ENCODE measurements around the gene WWOX.

Gene WWOX

DNA sequence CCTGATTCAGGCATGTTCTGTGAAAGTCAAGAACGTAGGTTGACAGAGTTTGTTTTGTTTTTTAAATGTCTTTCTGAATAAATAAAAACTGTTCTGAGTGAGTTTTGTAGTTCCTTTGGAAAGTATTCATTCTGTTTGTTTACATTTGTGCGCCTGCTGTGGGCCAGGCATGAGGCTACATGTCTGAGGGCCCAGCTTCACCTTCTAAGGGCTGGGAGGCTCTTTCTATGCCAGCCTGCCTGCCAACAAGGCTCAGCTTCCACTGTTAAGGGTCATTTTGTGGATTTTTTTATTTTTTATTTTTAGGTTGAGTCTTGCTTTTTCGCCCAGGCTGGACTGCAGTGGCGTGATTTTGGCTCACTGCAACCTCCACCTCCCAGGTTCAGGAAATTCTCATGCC, 6.1 kb downstream of the WWOX start:
- DNase-seq (ENCODE audit: low spot score): no peak

GRCh38 chr16:78106686-78107085, 7.2 kb downstream of the WWOX start:
- DNase-seq (ENCODE audit: low spot score): no peak

GRCh38 chr16:78108451-78108850, 9.0 kb downstream of the WWOX start:
- no peak for DNase-seq (ENCODE audit: low spot score)

DNA sequence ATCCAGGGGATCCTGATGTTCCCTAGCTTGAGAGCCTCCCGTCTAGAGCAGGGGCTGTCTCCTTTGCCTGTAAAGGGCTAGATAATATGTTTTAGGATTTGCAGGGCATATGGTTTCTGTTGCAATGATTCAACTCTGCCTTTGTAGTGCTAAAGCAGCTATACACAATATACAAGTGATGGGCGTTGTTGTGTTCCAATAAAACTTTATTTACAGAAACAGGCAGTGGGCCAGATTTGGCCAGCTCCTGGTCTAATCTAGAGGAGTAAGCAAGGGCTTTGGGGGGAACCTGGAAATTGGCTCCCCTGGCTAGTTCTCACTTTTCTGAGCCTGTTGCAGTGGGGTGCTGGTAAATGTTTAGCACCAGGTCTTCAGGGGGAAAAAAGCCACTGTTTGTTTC, 13.8 kb downstream of the WWOX start:
- DNase-seq (ENCODE audit: low spot score): no peak

DNA sequence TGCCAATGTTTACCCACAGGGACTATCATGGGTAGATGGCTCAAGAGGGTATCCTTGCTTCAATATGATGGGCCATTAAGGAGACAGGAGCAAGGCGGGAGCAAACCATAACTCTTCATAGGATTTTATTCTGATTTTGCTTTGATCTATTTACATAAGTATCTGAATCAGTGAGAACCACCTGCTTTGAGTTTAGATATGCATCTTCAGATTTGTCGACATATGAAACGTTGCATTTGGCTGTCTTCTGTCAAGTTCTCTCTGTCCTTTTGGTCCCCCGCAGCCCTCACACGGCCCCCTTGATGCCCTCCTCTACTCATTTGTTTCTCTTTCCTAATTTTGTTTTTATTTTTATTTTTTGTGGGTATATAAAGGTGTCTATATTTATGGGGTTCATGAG, 16.2 kb downstream of the WWOX start:
- DNase-seq (ENCODE audit: low spot score): no peak

DNA sequence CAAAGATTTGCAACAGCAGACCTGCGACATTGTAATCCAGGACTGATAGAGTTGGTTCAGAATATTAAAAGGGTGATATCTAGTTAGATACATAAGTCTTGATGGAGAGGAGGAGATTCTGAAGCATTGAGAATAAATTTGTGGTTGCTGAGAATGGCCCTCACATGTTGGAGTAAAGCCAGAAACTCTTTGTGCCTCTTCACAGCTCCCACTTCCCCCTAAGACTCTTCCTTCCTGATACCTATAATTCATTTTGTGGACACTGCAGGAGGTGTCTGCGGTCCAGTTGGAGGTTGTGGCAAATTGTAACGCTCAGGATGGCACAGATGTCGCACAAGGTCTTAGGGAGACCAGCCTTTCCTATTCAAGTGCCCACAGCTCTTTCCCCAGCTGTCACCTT, 17.5 kb downstream of the WWOX start:
- DNase-seq (ENCODE audit: low spot score): no peak

- DNase-seq (ENCODE audit: low spot score): no peak
Observed at GRCh38 chr16:78117391-78117790, 17.9 kb downstream of the WWOX start.

- DNase-seq (ENCODE audit: low spot score): no peak
Observed at GRCh38 chr16:78118469-78119025, 19.1 kb downstream of the WWOX start.

- peak; percentile 73 for DNase-seq (ENCODE audit: low spot score)
Observed at GRCh38 chr16:78122774-78123315, 23.4 kb downstream of the WWOX start.

DNA sequence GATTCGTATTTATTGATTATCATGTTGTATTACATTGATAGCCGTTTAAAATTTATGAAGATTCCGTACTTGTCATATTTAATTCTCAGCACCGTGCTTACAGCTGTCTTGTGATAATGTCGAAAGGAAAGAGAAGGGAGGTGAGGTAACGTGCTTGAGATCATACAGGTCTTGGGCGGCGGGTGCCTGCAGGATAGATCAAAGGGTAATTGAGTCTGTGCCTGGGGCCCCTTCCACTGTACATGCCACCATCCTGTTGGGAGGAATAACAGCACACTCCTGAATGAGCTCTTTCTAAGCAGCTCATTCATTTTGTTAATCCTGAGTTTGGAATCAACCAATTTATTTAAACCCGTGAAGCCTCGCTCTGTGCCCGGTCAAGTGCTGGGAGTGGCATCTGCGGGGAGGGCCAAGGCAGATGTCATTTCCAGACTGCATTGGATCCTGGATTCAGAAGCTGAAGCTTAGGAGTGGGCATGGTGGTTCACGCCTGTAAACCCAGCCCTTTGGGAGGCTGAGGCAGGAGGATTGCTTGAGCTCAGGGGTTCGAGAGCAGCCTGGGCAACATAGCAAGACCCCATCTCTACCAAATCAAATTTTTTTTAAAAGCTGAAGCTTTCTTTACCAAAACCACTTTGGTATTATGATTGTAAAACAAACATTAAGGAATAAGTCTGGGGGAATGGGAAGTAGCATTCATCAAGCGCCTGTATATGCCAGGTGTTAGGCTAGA, 25.8 kb downstream of the WWOX start:
- no peak for DNase-seq (ENCODE audit: low spot score)

- DNase-seq (ENCODE audit: low spot score): no peak
Observed at GRCh38 chr16:78126662-78127061, 27.2 kb downstream of the WWOX start.

DNA sequence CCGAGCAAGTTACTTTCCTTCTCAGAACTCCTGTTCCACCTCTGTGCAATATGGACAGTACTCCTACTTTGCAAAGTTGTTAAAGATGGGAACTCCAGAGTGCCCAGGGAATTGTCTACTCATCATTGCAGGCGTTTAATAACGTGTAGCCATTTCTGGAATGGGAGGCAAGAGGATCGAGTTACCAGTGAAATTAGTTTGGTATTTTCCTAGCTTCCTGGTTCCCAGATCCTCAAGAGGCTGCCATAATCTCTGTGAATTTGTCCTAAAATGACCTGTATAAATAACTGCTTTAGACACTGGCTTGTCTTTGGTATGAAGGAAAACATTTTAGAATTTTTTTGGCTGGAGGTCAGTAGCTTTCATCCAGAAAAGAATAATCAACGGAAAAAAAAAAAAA, 27.7 kb downstream of the WWOX start:
- no peak for DNase-seq (ENCODE audit: low spot score)

DNA sequence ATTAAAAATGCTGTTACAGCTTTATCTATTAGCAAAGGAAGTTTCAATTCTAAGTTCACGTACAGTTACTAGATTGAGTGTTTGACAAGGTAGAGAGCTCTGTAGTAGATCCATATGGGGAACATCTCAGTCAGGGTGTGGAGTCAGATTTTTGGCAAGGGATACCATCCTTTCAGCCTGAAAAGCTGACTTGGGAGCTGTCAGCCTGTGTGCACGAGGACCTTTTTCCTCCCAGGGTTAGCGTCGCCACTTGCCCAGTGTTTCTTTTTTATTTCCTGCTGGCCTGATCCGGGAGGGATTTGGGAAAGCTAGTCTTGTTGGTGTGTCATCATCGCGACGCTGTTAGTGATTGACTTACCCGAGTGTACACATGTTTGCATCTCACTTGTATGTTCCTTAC, 29.5 kb downstream of the WWOX start:
- DNase-seq (ENCODE audit: low spot score): no peak

- no peak for DNase-seq (ENCODE audit: low spot score)
Observed at GRCh38 chr16:78129349-78129748, 29.9 kb downstream of the WWOX start.

DNA sequence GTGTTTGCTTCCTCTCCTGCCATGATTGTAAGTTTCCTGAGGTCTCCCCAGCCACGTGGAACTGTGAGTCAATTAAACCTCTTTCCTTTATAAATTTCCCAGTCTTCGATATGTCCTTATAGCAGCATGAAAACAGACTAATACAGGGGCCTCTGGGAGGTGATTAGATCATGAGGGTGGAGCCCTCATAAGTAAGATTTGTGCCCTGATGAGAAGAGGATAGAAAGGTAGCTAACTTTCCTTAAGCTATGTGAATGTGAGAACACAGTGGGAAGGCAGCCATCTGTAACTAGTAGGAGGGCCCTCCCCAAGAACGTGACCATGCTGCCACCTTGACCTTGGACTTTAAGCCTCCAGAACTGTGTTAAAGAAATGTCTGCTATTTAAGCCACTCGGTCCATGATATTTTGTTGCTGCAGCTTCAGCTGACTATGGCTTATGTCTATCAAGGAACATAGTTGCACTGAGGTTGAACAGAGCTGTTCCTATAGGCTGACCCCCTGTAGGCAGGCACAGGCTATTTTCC, 30.7 kb downstream of the WWOX start:
- no peak for DNase-seq (ENCODE audit: low spot score)

DNA sequence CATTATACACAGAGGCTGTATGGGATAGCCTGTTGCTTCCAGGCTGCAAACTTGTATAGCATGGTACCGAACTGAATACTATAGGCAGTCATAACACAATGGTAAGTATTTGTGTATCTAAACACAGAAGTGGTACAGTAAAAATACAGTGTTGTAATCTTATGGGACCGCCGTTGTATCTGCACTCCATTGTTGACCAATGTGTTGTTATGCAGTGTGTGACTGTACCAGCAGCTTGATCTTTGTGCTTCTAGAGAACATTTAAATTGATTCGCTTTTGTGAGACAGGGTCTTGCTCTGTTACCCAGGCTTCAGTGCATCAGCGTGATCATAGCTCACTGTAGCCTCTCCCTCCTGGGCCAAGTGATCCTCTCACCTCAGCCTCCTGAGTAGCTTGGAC, 31.5 kb downstream of the WWOX start:
- no peak for DNase-seq (ENCODE audit: low spot score)

DNA sequence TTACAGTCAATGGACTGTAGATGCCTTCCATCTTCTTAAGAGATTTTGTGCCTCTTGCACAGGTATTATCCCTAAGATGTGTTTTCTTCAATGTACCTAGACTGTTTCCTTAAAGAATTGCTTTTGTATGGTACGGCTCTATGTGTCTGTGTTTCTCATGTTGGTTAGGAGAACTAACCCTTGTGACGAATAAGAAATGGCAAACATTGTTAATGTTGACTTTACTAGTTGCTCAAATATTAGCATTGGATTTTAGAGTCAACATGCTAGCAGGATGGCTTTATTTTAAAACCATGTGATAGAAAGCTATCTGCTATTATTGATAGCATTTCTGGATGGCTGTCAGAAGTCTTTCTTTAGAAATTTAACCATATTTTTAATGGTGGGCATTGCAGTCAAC, 34.5 kb downstream of the WWOX start:
- no peak for DNase-seq (ENCODE audit: low spot score)

- DNase-seq (ENCODE audit: low spot score): no peak
Observed at GRCh38 chr16:78134944-78135619, 35.6 kb downstream of the WWOX start.

DNA sequence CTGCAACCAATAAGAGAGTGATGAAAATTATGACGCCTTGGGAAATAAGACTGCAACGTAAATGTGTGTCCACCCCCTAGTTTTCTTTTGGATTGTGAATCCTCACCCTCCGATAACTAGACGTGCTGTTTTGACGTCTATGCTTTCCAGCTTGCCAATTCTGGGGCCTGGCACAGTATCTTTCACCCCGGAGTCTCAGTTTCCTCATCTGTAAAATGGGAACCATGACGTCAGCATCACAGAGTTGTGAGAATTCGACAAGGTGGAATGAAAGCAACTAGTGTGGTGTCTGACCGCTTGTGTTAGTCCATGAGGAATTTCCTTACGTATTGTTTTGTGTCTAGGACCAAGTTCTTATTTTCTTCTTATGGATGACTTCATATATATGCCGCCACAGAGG, 37.7 kb downstream of the WWOX start:
- DNase-seq (ENCODE audit: low spot score): no peak

- DNase-seq (ENCODE audit: low spot score): no peak
Observed at GRCh38 chr16:78137782-78138616, 38.5 kb downstream of the WWOX start.

- DNase-seq (ENCODE audit: low spot score): no peak
Observed at GRCh38 chr16:78140818-78141466, 41.5 kb downstream of the WWOX start.

DNA sequence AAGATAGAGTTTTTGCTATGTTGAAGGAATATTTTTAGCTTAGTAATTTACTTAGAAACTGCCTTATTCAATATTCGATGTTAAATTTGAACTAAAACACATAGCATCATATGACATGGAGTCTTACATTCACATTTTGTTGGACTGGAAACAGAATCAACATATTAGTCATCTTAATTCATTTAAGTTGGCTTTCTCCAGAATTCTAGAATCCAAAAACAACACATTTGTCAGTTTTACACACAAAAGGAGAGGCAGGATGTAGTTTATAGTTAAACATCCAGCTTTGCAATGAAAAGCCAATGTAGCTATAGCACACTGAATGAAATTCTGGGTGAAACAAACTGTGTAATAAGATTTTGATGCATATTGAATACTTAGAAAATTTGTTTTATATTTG, 43.3 kb downstream of the WWOX start:
- no peak for DNase-seq (ENCODE audit: low spot score)
